Ureter (tissue), 1 donor: ENCODE results near the gene PTPN22. TPM values are rescaled to one million over a fixed set of nuclear protein-coding genes. Genes with fewer than 3 reads are reported as not detected.
A peak's percentile ranks its signal among the peaks of the same experiment; 100 is the strongest.
"Not testable (repeated sequence)": the region's sequence is repeated elsewhere in the genome, so short reads cannot be mapped to it uniquely, and the experiment has no call there.

ENCODE experiments used
- DNase-seq: peaks from one replicate; pipeline ENCODE4 v3.0.0-alpha.2; 2020; ENCODE audit warnings: low spot score
- total RNA-seq: library from RNA; stranded (reverse); gene quantifications from one replicate; pipeline ENCODE4 v1.2.4, GENCODE V29; 2023
- donor health status: DM: yes; HTN: yes; CAD: no.

The PTPN22 gene
- total RNA-seq, 1 donor from 2014 or later = 5.2 TPM

DNA sequence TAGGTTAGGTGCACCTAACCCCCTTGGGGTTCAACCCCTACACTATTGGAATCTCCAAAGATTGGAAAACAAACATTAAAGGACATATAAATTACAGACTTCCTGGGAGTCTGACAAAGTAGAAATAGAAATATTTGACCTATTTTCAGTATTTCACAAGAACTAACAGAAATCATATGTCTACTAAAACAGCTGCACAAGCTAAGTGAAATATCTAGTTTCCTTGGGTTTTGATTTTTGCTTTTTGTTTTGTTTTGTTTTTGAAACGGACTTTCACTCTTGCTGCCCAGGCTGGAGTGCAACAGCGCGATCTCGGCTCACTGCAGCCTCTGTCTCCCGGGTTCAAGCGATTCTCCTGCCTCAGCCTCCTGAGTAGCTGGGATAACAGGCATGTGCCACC lies 18.8 kb downstream of the PTPN22 start:
- DNase-seq = not testable (repeated sequence)

DNA sequence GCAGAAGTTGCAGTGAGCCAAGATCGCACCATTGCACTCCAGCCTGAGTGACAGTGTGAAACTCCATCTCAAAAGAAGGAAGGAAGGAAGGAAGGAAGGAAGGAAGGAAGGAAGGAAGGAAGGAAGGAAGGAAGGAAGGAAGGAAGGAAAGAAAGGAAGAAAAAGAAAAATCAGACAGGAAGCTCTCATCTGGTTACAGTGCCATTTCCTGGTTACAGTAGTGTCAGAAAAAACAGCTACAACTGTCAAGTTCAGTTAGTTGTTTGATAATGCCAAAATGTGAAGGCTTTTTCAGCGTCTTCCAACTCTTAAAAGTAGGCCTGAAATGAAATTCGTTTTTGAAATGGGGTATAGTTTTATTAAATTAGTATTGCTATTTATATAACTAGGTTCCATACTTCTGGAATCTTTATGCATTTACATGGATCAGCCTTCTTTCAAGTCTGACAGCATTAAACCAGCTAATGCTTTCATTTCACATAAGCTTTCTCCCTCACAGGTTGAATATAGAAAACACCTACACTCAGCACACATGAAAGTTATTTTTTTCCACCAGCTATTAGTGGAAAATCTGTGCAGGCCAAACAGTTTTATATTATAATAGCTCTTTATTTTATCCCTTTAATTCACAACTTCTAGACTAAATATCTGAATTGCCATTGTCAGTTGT lies 21.2 kb downstream of the PTPN22 start:
- DNase-seq = no peak

DNA sequence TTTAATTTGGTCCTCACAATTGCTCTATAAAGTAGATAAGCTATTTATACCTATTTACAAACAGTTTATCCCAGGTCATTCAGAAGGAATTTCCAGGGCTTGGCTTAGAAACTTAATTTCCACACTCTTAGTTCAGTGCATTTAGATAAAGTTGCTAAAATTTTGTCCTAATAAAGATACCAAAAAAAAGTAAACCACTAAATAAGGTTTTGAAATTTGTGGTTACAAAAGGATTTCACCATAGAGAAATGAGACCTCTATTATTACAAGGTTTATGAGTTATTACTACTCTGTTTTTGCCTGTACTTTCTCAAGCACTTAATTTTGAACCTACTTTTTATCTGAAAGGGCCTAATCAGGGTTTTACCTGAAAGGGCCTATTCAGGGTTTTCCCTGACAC lies 22.4 kb downstream of the PTPN22 start:
- no peak for DNase-seq

DNA sequence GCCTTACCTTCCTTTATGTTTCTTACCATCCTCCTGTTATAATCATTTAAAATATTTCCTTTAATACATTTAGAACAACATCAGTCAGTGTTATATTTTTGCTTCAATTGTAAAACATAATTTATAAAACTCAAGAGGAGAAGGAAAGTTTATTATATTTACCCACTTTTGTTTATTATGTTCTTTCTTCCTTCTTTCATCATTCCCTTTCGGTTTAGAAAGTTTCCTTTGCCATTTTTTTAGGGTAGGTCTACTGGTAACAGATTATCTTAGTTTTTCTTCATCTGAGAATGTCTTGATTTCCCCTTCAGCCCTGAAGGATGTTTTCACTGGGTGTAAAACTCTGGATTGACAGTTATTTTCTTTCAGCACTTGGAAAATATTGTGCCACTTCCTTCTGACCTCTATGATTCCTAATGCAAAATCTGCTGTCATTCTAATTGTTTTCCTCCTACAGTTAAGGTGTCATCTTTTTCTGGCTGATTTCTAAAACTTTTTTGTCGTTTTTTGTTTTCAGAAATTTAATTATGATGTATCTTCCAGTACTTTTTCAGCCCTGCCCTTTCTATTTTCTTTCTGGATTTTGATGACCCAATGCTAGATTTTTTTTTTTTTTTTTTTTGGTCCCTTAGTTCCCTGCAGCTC lies 25.0 kb downstream of the PTPN22 start:
- no peak for DNase-seq

DNA sequence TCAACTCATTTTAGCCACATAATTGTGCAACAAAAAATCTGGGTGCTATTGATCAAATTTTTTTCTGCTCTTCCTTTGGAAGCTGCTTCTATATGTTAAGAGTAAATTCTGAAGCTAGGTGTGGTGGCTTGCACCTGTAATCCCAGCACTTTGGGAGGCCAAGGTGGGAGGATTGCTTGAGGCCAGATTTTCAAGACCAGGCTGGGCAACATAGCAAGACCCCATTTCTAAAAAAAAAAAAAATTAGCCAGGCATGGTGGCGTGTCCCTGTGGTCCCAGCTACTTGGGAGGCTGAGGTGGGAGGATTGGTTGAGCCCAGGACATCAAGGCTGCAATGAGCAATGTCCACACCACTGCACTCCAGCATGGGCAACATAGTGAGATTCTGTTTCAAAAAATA lies 35.0 kb downstream of the PTPN22 start:
- no peak for DNase-seq

DNA sequence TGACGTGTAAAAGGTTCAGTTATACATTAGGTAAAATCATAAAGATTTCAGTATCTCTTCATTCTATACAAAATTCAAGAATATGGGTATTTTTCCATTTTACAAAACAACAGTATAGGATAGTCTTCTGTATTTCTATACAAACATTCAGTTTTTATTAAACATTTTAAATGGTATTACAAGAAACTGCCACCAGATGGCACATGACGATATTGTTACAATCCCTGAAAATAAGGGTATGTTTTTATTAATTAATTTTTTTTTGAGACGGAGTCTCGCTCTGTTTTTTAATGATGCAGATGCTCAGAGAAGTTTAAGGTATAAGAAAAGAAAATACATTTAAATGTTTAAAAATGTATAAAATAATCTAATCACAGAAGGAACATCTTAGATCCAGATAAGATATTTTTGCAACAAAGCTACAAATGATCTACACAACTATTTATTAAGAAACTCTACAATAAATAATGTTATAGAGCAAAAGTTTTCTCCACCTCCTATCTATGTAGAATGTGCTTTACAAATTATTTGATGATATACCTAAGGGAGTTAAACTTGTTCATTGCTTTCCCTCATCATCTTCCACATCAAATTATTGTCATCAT lies 35.7 kb downstream of the PTPN22 start:
- no peak for DNase-seq

DNA sequence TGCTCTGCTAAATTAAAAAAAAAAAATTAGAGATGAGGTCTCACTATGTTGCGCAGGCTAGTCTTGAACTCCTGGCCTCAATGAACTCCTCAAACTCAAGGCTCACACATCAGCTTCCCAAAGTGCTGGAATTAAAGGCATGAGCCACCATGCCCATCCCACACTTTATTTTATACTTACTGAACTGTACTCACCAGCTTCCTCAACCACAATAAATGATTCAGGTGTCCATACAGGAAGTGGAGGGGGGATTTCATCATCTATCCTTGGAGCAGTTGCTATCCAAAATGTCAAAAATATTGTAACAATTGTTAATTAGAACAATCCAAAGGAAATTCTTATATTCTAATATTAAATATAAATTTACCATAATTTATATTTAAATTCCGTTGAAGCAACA lies 36.8 kb downstream of the PTPN22 start:
- DNase-seq = no peak

DNA sequence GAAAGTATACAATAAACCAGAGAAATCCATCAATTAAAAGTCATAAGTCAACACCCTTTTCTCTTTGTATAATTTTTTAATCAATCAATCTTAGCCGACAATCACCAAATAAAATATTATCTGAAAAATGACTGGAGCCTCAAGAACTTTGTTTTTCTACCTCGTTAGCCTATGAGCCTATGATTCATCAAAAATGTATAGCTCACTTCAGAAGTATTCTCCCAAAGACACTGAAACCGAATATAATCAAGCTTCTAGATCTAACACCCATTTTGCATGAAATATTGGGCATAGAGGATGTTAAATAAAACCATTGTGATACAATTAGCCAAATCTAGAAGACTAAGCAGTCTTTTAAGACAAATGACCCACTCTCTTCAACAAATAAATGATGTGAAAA lies 41.5 kb downstream of the PTPN22 start:
- no peak for DNase-seq

DNA sequence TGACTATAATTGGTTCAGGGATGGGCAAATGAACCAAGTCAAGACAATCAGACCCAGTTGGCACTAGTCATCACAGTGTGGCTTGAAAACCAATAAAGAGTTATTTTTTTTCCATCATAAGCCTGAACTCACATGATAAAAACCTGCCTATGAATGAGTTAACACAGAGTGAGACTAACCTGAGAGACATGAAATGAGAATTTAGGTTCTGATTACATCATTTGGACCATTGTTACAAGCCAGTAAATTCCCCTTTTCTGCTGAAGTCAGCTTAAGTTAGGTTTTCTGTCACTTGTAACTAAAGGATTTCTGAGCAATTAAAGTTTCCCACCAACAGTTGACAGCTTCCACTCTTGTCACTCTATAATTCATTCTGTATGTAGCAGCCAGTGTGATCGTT lies 49.6 kb downstream of the PTPN22 start:
- DNase-seq = no peak

DNA sequence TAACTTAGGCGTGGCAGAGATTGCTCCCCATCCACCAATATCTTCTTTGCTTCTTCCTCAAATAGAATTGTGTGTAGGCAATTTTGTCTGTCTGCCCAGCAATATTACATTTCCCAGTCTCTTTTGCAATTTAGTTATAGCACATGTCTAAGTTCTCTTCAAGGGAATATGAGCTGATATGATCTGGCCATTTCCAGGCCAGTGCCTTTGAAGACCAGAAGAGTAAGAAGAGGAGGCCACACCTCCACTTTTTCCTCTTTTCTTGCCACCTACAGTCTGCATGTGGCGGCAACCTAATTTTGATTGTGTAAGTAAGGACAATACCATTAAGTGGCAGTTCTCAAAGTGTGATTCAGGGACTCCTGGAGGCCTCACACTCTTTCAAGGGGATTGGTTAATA lies 52.9 kb downstream of the PTPN22 start:
- no peak for DNase-seq

DNA sequence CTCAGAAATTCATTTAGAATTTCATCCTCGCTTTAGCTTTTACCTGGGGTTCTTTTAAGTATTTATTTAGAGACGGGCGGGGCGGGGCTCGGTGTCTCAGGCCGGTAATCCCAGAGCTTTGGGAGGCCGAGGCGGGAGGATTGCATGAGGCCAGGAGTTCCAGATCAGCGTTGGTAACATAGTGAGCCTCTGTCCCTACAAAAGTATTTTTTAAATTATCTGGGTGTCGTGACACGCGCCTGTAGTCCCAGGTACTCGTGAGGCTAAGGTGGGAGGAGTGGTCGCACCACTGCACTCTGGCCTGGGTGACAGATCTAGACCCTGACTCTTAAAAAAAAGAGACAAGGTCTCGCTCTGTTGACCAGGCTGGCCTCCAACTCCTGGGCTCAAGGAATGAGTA lies 58.3 kb downstream of the PTPN22 start:
- no peak for DNase-seq

DNA sequence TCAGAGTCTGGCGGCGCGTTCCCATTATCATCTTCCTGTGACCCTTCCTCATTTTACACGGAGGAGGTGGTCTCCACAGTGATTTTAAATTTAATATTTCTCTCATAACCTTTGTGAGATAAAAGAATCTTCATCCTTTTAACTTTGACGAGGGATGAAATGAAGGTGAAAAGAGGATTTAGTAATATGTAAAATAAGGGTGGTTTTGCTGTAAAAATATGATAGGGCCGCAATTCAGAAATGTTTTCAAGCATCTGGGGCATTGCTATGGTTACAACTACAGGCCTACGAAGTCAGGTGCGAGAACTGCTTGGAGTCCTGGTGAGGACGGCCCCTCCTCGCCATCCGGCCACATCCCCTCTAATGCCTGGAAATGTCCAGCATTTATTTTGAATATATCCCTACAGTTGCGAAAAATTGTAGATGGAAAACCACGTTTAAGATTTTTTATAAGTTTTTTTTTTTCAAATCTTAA lies 58.8 kb downstream of the PTPN22 start:
- no peak for DNase-seq

DNA sequence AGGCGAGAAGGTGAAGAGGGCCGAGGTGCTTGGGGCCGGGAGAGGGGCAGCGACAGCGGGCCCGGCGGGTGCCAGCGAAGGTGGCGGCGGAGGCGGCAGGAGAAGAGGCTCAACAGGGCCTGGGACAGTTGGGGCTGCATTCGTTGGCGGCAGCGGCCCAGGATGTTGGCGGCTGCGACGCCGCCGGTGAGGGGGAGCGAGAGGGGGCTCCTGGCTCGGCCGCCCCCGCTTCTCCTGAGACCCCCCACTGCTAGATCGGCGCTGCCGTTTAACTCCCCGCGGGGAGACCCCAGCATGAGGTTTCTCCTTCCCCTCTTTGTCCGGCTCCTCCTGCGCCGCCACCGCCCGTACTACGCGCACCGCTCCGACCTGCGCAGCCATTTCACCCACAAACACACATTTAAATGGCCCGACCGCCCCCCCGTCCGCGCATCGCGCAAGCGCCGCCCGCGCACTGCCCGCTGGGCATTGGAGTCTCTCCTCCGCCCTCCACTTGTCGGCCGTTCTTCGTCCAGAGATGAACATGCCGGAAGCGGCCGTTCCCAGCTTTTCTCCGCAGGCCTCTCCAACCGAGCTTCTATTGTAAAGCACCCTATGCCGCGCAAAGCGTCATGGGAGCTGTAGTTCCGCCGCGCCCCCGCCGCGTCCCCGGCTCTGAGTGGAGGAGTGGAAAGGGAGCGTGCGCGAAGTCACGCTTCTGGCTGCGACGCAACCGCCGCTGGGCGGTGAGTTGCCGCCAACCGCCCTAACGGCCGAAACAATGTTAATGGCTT lies 59.4 kb downstream of the PTPN22 start, which contains the start of gene RSBN1:
Gene RSBN1 (minus strand): TSS at position 589 of the 773 bp plus-strand sequence. CDS start 64 bp downstream, at position 525.
- peak; percentile 99 for DNase-seq

DNA sequence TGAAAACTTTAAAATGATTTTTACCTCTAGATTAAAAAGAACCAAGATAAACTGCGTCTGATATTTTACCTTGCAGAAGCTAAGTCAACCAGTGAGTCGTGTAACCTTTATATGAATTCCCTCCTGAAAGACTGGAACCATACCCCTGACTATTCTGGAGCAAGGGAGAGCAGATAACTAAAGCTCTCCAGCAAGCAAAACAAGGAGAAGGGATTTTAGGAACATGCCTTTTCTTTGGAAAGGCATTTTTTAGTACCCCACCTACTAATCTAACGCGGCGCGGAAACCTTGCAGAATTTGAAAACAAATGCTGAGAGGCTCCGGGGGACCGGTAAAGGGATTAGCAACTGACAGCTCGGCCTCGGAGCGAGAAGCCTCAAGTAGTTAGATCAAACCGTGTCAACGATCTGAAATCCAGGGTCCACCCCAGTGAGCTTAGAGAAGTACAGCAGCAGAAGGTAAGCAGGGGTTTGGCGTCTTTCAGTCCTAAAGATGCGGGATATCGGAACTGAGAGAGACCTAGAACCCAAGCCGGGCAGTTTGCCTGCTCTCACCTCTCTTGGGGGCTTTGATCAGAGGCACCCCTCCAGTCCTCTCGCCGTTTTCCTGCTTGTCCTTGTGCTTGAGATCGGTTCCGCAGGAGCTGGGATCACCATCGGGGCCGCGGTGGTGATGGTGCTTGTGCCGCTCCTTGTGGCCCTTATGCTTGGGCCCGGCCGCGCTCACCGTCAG lies 60.2 kb downstream of the PTPN22 start:
- peak; percentile 69 for DNase-seq

DNA sequence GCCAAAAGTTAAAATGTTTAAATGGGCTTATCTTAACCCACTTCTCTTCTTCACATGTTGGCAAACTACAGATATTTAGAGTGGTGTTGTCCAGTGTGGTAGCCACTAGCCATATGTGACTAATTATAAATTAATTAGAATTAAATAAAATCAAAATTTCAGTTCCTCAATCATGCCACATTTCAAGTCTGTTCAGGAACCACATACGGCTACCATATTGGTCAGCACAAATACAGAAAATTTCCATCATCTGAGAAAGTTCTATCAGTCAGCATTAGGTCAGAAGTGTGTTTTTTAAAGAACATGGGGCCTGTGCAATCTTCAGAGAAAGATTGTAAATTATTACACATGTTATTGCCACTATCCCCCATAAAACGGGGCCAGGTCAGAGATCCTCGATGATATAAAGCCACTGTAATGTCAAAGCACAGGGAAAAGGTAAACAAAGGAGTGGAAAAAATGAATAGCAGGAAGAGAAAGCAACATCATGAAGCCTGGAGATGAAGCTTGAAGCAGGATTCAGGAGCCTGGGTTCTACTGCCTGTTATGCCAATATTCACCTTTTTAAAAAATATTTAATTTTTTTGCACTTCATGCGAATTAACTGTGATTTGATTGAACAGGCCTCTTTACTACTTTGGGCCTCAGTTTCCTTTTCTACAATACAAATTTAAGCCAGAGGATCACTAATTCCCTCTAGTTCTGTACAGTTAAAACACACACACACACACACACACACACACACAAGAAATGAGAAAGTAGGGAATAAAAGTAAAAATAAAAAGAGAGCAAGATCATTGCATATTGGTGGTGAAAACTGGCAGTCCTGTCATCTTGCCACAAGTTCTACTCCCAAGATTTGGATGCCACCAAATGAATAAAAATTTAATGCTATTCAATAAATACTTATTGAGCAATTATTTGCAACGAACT lies 61.6 kb downstream of the PTPN22 start:
- no peak for DNase-seq

DNA sequence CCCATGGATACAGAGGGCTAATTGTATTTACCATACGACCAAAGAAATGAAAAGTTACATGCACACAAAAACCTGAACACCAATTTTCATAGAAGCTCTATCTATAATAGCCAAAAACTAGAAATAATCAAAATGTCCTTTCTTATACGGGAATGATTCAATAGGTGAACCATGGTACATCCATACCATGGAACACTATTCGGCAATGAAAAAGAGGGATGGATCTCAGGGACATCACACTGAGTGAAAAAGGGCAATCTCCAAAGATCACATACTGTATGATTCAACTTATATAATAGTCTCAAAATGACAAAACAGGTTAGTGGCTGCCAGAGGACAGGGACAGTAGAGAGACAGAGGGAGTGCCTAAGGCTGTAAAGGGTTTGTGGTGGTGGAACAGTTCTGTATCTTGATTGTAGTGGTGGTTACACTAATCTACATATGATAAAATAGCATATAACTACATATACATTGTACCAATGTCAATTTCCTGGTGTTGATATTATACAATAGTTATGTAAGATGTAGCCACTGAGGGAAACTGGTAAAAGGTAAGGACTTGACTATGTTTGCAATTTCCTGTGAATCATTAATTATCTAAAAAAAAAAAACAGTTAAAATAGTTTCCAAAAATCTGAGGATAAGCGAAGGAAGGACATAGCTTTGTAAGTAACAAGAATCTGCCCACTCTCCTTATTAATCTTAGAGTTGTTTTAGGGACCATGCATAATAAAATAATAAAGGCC lies 62.9 kb downstream of the PTPN22 start:
- DNase-seq = no peak

DNA sequence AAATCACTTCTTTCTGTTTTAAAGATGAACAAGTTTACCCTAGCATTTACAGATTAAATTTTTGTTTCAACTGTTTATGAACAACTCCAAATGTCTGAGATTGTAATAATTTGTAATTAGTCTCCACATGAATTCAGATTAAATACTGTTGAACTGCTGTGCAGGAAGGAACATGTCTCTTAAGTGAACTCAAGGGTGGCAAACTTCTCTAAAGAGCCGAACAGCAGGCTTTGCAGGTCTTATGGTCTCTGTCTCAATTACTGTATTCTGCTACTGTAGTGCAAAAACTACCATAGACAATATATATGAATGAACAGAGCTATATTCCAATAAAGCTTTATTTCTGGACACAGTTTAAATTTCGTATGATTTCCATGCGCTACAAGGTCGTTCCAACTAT lies 65.9 kb downstream of the PTPN22 start:
- no peak for DNase-seq

DNA sequence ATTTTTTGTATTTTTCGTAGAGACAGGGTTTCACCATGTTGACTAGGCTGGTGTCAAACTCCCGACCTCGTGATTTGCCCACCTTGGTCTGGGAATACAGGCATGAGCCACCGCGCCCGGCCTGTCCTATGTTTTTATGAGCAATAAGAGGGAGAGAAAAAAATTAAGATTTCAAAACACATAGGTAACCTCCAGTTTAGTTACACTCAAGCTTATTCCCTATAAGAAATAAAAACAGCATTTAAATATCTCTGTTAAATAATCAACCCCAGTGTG lies 66.3 kb downstream of the PTPN22 start:
- DNase-seq = no peak

DNA sequence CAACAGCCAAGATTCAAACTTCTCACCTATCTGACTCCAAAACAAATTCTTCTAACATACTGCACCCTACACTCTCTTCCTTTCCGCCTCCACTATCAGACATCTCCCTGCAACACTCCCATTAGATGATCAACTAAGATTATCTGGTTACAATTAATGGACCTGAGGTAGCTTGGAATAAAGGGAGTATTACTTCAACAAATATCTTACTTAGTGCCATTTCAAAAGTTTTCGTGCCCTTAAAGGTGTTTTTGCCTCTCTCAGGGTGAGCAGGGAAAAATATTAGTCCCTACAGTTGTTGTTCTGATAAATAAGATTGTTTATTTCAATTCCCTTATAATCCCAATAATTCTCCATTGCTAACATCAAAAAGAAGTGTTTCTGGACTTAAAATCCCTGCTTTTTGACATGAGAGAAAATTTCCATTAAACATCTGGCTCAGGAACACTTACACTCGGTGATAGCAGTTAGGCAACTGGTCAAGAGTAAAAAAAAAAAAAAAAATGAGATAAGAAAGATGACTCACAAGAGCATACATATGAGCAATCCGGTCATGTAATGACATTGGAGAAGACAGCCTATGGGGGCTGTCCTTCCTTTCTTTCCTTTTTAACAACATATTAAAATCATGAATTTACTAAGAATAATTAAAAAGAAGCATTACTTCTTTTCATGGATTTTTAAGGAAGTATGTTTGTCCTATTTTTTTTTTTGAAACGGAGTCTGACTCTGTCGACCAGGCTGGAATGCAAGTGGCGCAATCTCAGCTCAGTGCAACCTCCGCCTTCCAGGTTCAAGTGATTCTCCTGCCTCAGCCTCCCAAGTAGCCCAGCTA lies 66.9 kb downstream of the PTPN22 start:
- DNase-seq = no peak
